ENCODE measurements around the gene PCBP3. TPM values are rescaled to one million over a fixed set of nuclear protein-coding genes. Genes with fewer than 3 reads are reported as not detected.

The PCBP3 gene
- total RNA-seq, 1 donor from 2014 or later: 4.6 TPM

GRCh38 chr21:45938811-45939520 lies 295.4 kb downstream of the PCBP3 start:
- H3K36me3 ChIP-seq: no peaks in the 10 kb centered on the region
- no peak overlapping the region for H3K4me2 ChIP-seq
- no peaks in the 10 kb centered on the region for H3K9me3 ChIP-seq (ENCODE audit: low read depth)
- no peak overlapping the region for H3K4me3 Mint-ChIP-seq
- H3K27ac Mint-ChIP-seq: no peak overlapping the region
- no peak overlapping the region for H3K27ac ChIP-seq
- H3K79me2 ChIP-seq (ENCODE audit: low read depth): no peaks in the 10 kb centered on the region
- no peak overlapping the region for H3K4me3 ChIP-seq
- H3F3A ChIP-seq (ENCODE audit: low read depth): no peaks in the 10 kb centered on the region
- H3K27me3 ChIP-seq: no peaks in the 10 kb centered on the region
- H3K9me3 Mint-ChIP-seq: no peaks in the 10 kb centered on the region
- H3K4me1 ChIP-seq: no peaks in the 10 kb centered on the region
- no peak for TF ChIP-seq EZH2 (IDR thresholded peaks at IDR 0.05)
- no peak for TF ChIP-seq EZH2phosphoT487 (IDR thresholded peaks at IDR 0.05)
- TF ChIP-seq CTCF (IDR thresholded peaks at IDR 0.05): no peak
- no peak overlapping the region for H3K9ac ChIP-seq
- H2AFZ ChIP-seq (replicated peaks): no peak overlapping the region
- no peaks in the 10 kb centered on the region for H4K20me1 ChIP-seq (ENCODE audit: low read depth)
- peaks cover 3% of the 10 kb centered on the region for H3K27me3 Mint-ChIP-seq (ENCODE audit: insufficient read depth, low read depth)
- no peaks in the 10 kb centered on the region for H3K4me1 Mint-ChIP-seq
- no peaks in the 10 kb centered on the region for H3K36me3 Mint-ChIP-seq
- DNase-seq (ENCODE audit: low spot score): no peak

- H3K9ac ChIP-seq: no peak overlapping the region
- H3K9me3 ChIP-seq (ENCODE audit: low read depth): no peaks in the 10 kb centered on the region
- Mint-ChIP-seq H3K27ac (no peak overlapping the region), H3K4me3 (no peak overlapping the region), H3K36me3 (no peaks in the 10 kb centered on the region), H3K9me3 (no peaks in the 10 kb centered on the region), H3K27me3 (ENCODE audit: insufficient read depth, low read depth) (peaks cover 3% of the 10 kb centered on the region), H3K4me1 (no peaks in the 10 kb centered on the region)
- H3F3A ChIP-seq (ENCODE audit: low read depth): no peaks in the 10 kb centered on the region
- no peak overlapping the region for H3K4me3 ChIP-seq
- H3K4me1 ChIP-seq: no peaks in the 10 kb centered on the region
- H2AFZ ChIP-seq (replicated peaks): no peak overlapping the region
- no peak overlapping the region for H3K4me2 ChIP-seq
- no peaks in the 10 kb centered on the region for H3K79me2 ChIP-seq (ENCODE audit: low read depth)
- DNase-seq (ENCODE audit: low spot score): no peak
- H3K36me3 ChIP-seq: no peaks in the 10 kb centered on the region
- H3K27me3 ChIP-seq: no peaks in the 10 kb centered on the region
- TF ChIP-seq EZH2phosphoT487 (IDR thresholded peaks at IDR 0.05) (no peak), CTCF (IDR thresholded peaks at IDR 0.05) (no peak), EZH2 (IDR thresholded peaks at IDR 0.05) (no peak)
- no peaks in the 10 kb centered on the region for H4K20me1 ChIP-seq (ENCODE audit: low read depth)
- no peak overlapping the region for H3K27ac ChIP-seq
Measured at GRCh38 chr21:45939521-45940045, 296.1 kb downstream of the PCBP3 start.

DNA sequence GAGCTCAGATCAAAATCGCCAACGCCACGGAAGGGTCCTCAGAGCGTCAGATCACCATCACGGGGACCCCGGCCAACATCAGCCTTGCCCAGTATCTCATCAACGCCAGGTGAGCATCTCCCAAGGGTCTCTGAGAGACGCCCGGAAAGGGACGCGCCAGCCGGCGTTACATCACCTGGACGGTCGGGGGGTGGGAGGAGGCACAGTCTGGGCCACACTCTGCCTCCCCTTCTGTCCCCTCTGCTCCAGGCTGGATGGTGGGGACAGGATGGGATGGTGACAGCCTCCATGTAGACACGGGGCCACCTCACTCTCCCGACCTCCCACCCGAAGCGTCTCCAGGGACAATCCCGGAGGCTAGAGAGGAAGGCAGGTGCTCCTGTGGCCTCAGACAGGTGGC lies 296.6 kb downstream of the PCBP3 start:
- no peaks in the 10 kb centered on the region for H3K27me3 ChIP-seq

More for the DNA sequence above, 296.6 kb downstream of the PCBP3 start:
- no peaks in the 10 kb centered on the region for H3F3A ChIP-seq (ENCODE audit: low read depth)
- Mint-ChIP-seq H3K4me3 (no peak overlapping the region), H3K27me3 (ENCODE audit: insufficient read depth, low read depth) (peaks cover 3% of the 10 kb centered on the region), H3K27ac (no peak overlapping the region), H3K36me3 (no peaks in the 10 kb centered on the region), H3K4me1 (no peaks in the 10 kb centered on the region), H3K9me3 (no peaks in the 10 kb centered on the region)
- H4K20me1 ChIP-seq (ENCODE audit: low read depth): no peaks in the 10 kb centered on the region
- TF ChIP-seq EZH2phosphoT487 (IDR thresholded peaks at IDR 0.05) (no peak), EZH2 (IDR thresholded peaks at IDR 0.05) (no peak), CTCF (IDR thresholded peaks at IDR 0.05) (no peak)
- DNase-seq (ENCODE audit: low spot score): no peak
- H3K79me2 ChIP-seq (ENCODE audit: low read depth): no peaks in the 10 kb centered on the region
- H2AFZ ChIP-seq (replicated peaks): no peak overlapping the region
- no peaks in the 10 kb centered on the region for H3K4me1 ChIP-seq
- H3K4me3 ChIP-seq: no peak overlapping the region
- H3K27ac ChIP-seq: no peak overlapping the region
- no peaks in the 10 kb centered on the region for H3K36me3 ChIP-seq
- H3K4me2 ChIP-seq: no peak overlapping the region
- no peaks in the 10 kb centered on the region for H3K9me3 ChIP-seq (ENCODE audit: low read depth)
- no peak overlapping the region for H3K9ac ChIP-seq
